ENCODE measurements around the gene SLC41A3. TPM values are rescaled to one million over a fixed set of nuclear protein-coding genes. Genes with fewer than 3 reads are reported as not detected.

Gene SLC41A3
- total RNA-seq, 2 donors from 2014 or later, result 46.8 to 50.4 TPM

GRCh38 chr3:126016616-126017015 is 67.3 kb downstream of the SLC41A3 start:
- Histone ChIP-seq H3K27me3 (ENCODE audit: control insufficient read depth, insufficient read depth, low read length, poor library complexity, severe bottlenecking) (no peaks in the 10 kb centered on the region), H3K4me3 (ENCODE audit: low read length) (no peak overlapping the region), H3K9ac (ENCODE audit: extremely low read depth, low read length, poor library complexity, severe bottlenecking) (no peak overlapping the region), H3K4me1 (ENCODE audit: control insufficient read depth, insufficient read depth, low read length) (peaks cover 10% of the 10 kb centered on the region), H3K27ac (ENCODE audit: low read depth, low read length) (no peak overlapping the region), H3K36me3 (ENCODE audit: control insufficient read depth, insufficient read depth, low read length) (peaks cover 10% of the 10 kb centered on the region), H3K9me3 (ENCODE audit: control insufficient read depth, low read length) (no peaks in the 10 kb centered on the region)
- peaks cover 16% of the 10 kb centered on the region for H3K4me1 Mint-ChIP-seq
- WGBS, 2 experiments (ENCODE audit: insufficient coverage in 1 of 2, insufficient read length in 1 of 2), result 96 to 100% methylated on average over 7 to 8 of the region's 8 CpGs
- H3K27me3 Mint-ChIP-seq (ENCODE audit: insufficient read depth), result no peaks in the 10 kb centered on the region
- no peak for DNase-seq
- no peak overlapping the region for H3K27ac Mint-ChIP-seq
- no peaks in the 10 kb centered on the region for H3K9me3 Mint-ChIP-seq
- peaks cover 46% of the 10 kb centered on the region for H3K36me3 Mint-ChIP-seq (ENCODE audit: low read depth)
- TF ChIP-seq CTCF (conservative IDR thresholded peaks at IDR 0.05), result no peak
- H3K4me3 Mint-ChIP-seq, result no peak overlapping the region

- TF ChIP-seq CTCF (conservative IDR thresholded peaks at IDR 0.05), result no peak
- H3K27ac ChIP-seq (ENCODE audit: low read depth, low read length), result no peak overlapping the region
- 84 to 89% methylated on average over 6 to 10 of the region's 10 CpGs for WGBS, 2 experiments (ENCODE audit: insufficient coverage in 1 of 2, insufficient read length in 1 of 2)
- H3K4me3 Mint-ChIP-seq, result no peak overlapping the region
- no peak overlapping the region for H3K4me3 ChIP-seq (ENCODE audit: low read length)
- no peaks in the 10 kb centered on the region for H3K27me3 Mint-ChIP-seq (ENCODE audit: insufficient read depth)
- DNase-seq, result no peak
- peaks cover 12% of the 10 kb centered on the region for H3K36me3 ChIP-seq (ENCODE audit: control insufficient read depth, insufficient read depth, low read length)
- H3K4me1 Mint-ChIP-seq, result peaks cover 3% of the 10 kb centered on the region
- H3K9ac ChIP-seq (ENCODE audit: extremely low read depth, low read length, poor library complexity, severe bottlenecking), result no peak overlapping the region
- no peaks in the 10 kb centered on the region for H3K9me3 ChIP-seq (ENCODE audit: control insufficient read depth, low read length)
- no peaks in the 10 kb centered on the region for H3K27me3 ChIP-seq (ENCODE audit: control insufficient read depth, insufficient read depth, low read length, poor library complexity, severe bottlenecking)
- peaks cover 2% of the 10 kb centered on the region for H3K4me1 ChIP-seq (ENCODE audit: control insufficient read depth, insufficient read depth, low read length)
- H3K36me3 Mint-ChIP-seq (ENCODE audit: low read depth), result peaks cover 49% of the 10 kb centered on the region
- H3K27ac Mint-ChIP-seq, result no peak overlapping the region
- no peaks in the 10 kb centered on the region for H3K9me3 Mint-ChIP-seq
Observed at GRCh38 chr3:126015075-126015474, 68.8 kb downstream of the SLC41A3 start.

GRCh38 chr3:126014252-126014651 is 69.7 kb downstream of the SLC41A3 start:
- no peak for TF ChIP-seq CTCF (conservative IDR thresholded peaks at IDR 0.05)
- H3K4me1 ChIP-seq (ENCODE audit: control insufficient read depth, insufficient read depth, low read length), result no peaks in the 10 kb centered on the region
- H3K27me3 ChIP-seq (ENCODE audit: control insufficient read depth, insufficient read depth, low read length, poor library complexity, severe bottlenecking), result no peaks in the 10 kb centered on the region
- H3K4me3 ChIP-seq (ENCODE audit: low read length), result no peak overlapping the region
- no peak overlapping the region for H3K27ac Mint-ChIP-seq
- no peak for DNase-seq
- H3K36me3 ChIP-seq (ENCODE audit: control insufficient read depth, insufficient read depth, low read length), result peaks cover 12% of the 10 kb centered on the region
- peaks cover 1% of the 10 kb centered on the region for H3K4me1 Mint-ChIP-seq
- H3K9me3 Mint-ChIP-seq, result no peaks in the 10 kb centered on the region
- peaks cover 53% of the 10 kb centered on the region for H3K36me3 Mint-ChIP-seq (ENCODE audit: low read depth)
- H3K9me3 ChIP-seq (ENCODE audit: control insufficient read depth, low read length), result no peaks in the 10 kb centered on the region
- no peak overlapping the region for H3K4me3 Mint-ChIP-seq
- H3K27me3 Mint-ChIP-seq (ENCODE audit: insufficient read depth), result no peaks in the 10 kb centered on the region
- H3K27ac ChIP-seq (ENCODE audit: low read depth, low read length), result no peak overlapping the region
- no peak overlapping the region for H3K9ac ChIP-seq (ENCODE audit: extremely low read depth, low read length, poor library complexity, severe bottlenecking)
- 83 to 87% methylated on average over 1 to 4 of the region's 4 CpGs for WGBS, 2 experiments (ENCODE audit: insufficient coverage in 1 of 2, insufficient read length in 1 of 2)
